GM13976 (cell line): ENCODE results near the gene ENTHD1.
"Not testable (repeated sequence)": the region's sequence is repeated elsewhere in the genome, so short reads cannot be mapped to it uniquely, and the experiment has no call there.

Experiments used
- DNase-seq: peaks from one replicate; pipeline ENCODE4 v3.0.0; 2012; ENCODE audit warnings: low spot score
- in situ Hi-C: fragments of 300-500 bp; cut with MboI; formaldehyde crosslinking; loops from one replicate; pipeline ENCODE4 v1.12.0; 2022; ENCODE audit warnings: low sequenced_read_pairs, mixed read lengths, inconsistent platforms; ENCODE audit not compliant: unreplicated experiment
- TF ChIP-seq, protein P1 (sequence below): IDR thresholded peaks from 2 replicates; pipeline ENCODE4 v1.5.1; 2012; ENCODE audit warnings: borderline replicate concordance, mild to moderate bottlenecking; ENCODE audit not compliant: insufficient read depth; ENCODE audit errors: extremely low read depth, missing control alignments, control extremely low read depth

The ENTHD1 gene

GRCh38 chr22:39897841-39898240 is 4.3 kb upstream of the ENTHD1 start:
- in situ Hi-C loops, result no loop called here
- TF ChIP-seq, protein P1, sequence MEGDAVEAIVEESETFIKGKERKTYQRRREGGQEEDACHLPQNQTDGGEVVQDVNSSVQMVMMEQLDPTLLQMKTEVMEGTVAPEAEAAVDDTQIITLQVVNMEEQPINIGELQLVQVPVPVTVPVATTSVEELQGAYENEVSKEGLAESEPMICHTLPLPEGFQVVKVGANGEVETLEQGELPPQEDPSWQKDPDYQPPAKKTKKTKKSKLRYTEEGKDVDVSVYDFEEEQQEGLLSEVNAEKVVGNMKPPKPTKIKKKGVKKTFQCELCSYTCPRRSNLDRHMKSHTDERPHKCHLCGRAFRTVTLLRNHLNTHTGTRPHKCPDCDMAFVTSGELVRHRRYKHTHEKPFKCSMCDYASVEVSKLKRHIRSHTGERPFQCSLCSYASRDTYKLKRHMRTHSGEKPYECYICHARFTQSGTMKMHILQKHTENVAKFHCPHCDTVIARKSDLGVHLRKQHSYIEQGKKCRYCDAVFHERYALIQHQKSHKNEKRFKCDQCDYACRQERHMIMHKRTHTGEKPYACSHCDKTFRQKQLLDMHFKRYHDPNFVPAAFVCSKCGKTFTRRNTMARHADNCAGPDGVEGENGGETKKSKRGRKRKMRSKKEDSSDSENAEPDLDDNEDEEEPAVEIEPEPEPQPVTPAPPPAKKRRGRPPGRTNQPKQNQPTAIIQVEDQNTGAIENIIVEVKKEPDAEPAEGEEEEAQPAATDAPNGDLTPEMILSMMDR, result no peak
- no peak for DNase-seq

GRCh38 chr22:39896313-39896996 is 2.9 kb upstream of the ENTHD1 start:
- no peak for DNase-seq
- in situ Hi-C loops, result no loop called here
- TF ChIP-seq, protein P1, result no peak

GRCh38 chr22:39895682-39896081 is 2.1 kb upstream of the ENTHD1 start:
- no peak for DNase-seq
- in situ Hi-C loops, result no loop called here
- TF ChIP-seq, protein P1, result no peak

DNA sequence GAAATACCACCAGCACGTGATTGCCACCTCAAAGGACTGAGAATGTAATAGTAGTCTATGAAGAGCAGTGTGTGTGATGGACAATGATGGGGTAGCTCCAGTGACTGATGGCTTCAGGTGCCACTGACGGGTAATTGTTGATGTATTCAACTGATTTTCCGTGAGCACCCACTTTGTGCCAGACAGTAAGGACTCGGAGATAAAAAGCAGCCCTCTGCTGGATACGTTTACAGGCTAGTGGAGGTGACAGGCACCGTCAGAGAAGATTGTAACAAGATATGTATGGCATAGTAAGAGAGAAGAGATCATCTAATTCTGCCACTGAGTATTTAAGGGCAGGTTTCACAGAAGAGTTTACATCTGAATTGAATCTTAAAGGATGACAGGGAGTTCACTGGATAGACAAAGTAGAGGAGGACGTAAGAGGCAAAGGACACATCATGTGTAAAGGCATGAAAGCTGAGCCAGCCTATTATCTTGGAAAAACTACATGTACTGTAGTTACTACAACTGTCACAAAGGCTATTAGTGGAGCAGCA is 1.1 kb upstream of the ENTHD1 start:
- in situ Hi-C loops, result no loop called here
- no peak for DNase-seq
- TF ChIP-seq, protein P1, result no peak

- not testable (repeated sequence) for DNase-seq
Measured at GRCh38 chr22:39889924-39890323, 3.6 kb downstream of the ENTHD1 start.

GRCh38 chr22:39883057-39883456 is 10.5 kb downstream of the ENTHD1 start:
- TF ChIP-seq, protein P1, result no peak
- in situ Hi-C loops, result no loop called here
- no peak for DNase-seq

More at GRCh38 chr22:39889924-39890323, 3.6 kb downstream of the ENTHD1 start:
- in situ Hi-C loops, result not testable (repeated sequence)

DNA sequence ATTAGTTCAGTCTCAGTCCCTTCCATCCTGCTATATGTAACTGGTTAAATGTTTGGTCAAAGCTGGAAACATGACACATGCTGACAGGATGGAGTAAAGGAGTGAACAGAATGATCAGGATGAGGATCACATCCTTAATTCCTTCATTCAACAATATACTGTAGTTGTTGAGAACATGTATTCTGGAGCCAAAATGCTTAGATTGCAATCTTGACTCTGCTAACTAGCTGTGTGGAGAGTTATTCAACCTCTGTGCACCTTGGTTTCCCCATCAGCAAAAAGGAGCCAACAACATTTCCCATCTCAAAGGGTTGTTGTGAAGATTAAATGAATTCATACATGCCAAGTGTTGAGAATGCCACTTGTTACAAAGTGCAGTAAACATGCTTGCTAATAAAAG is 12.8 kb downstream of the ENTHD1 start:
- TF ChIP-seq, protein P1, result no peak
- no peak for DNase-seq

More for the DNA sequence above, 12.8 kb downstream of the ENTHD1 start:
- in situ Hi-C loops, result no loop called here
